ENCODE data around the gene TBC1D3K. TPM values are rescaled to one million over a fixed set of nuclear protein-coding genes. Genes with fewer than 3 reads are reported as not detected.
A peak's percentile ranks its signal among the peaks of the same experiment; 100 is the strongest.
"Not testable (repeated sequence)": the region's sequence is repeated elsewhere in the genome, so short reads cannot be mapped to it uniquely, and the experiment has no call there.

TBC1D3K gene
- under 1 TPM in 1 of 4 donors, not detected in 3; 0.87 TPM for total RNA-seq

DNA sequence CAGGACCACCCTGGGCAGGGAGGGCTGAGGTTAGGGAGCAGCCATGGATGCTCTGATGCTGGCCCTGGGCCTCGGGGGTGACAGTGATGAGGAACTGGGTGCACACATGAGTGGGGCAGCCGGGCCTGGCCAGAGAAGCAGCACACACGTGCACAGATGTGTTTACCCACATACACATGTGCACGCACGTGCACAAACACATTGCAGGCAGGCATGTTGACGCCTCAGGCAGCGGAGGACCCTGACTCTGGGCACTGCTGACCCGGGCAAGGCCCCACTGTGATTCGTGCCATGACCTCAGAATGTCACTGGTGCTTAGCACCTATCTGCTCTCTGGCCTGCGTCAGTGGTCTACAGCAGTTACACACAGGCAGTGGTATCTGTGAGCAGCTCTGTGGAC is at the start of gene TBC1D3K:
TBC1D3K (plus strand) TSS at position 301 of the 400 bp plus-strand sequence. CDS start 1,585 bp downstream, outside the sequence.
- H3K9me3 ChIP-seq; ATAC-seq; DNase-seq; H3K36me3 ChIP-seq; H3K4me3 ChIP-seq; in situ Hi-C loops (cut with MboI; ENCODE audit: low sequenced_read_pairs in 4 of 4); H3K27ac ChIP-seq; intact Hi-C loops (cut with DNase I; ENCODE audit: low total_unique reads); H3K27me3 ChIP-seq; H3K4me1 ChIP-seq: not testable (repeated sequence)

GRCh38 chr17:37884516-37884915 is 39.7 kb upstream of the TBC1D3K start:
- Histone ChIP-seq H3K27me3 (no peaks in the 10 kb centered on the region), H3K4me3 (no peak overlapping the region), H3K4me1 (no peaks in the 10 kb centered on the region), H3K36me3 (no peaks in the 10 kb centered on the region), H3K9me3 (no peaks in the 10 kb centered on the region), H3K27ac (no peak overlapping the region)
- no peak for TF ChIP-seq POLR2A (IDR thresholded peaks at IDR 0.05)
- TF ChIP-seq, protein P1, sequence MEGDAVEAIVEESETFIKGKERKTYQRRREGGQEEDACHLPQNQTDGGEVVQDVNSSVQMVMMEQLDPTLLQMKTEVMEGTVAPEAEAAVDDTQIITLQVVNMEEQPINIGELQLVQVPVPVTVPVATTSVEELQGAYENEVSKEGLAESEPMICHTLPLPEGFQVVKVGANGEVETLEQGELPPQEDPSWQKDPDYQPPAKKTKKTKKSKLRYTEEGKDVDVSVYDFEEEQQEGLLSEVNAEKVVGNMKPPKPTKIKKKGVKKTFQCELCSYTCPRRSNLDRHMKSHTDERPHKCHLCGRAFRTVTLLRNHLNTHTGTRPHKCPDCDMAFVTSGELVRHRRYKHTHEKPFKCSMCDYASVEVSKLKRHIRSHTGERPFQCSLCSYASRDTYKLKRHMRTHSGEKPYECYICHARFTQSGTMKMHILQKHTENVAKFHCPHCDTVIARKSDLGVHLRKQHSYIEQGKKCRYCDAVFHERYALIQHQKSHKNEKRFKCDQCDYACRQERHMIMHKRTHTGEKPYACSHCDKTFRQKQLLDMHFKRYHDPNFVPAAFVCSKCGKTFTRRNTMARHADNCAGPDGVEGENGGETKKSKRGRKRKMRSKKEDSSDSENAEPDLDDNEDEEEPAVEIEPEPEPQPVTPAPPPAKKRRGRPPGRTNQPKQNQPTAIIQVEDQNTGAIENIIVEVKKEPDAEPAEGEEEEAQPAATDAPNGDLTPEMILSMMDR (IDR thresholded peaks at IDR 0.05 in 4 of 5, conservative IDR thresholded peaks at IDR 0.05 in 1 of 5) = no peak
- in situ Hi-C loops (cut with MboI; ENCODE audit: low sequenced_read_pairs in 4 of 4) = no loop called here
- ATAC-seq (no peak), DNase-seq (no peak)
- intact Hi-C loops (cut with DNase I; ENCODE audit: low total_unique reads) = no loop called here

GRCh38 chr17:37885136-37885535 is 39.1 kb upstream of the TBC1D3K start:
- Histone ChIP-seq H3K27me3 (no peaks in the 10 kb centered on the region), H3K9me3 (no peaks in the 10 kb centered on the region), H3K36me3 (no peaks in the 10 kb centered on the region), H3K4me3 (no peak overlapping the region), H3K27ac (no peak overlapping the region), H3K4me1 (no peaks in the 10 kb centered on the region)
- intact Hi-C loops (cut with DNase I; ENCODE audit: low total_unique reads) (no loop called here), in situ Hi-C loops (cut with MboI; ENCODE audit: low sequenced_read_pairs in 4 of 4) (no loop called here)
- DNase-seq = no peak
- ATAC-seq = no peak
- TF ChIP-seq, protein P1 (IDR thresholded peaks at IDR 0.05 in 4 of 5, conservative IDR thresholded peaks at IDR 0.05 in 1 of 5) = no peak
- no peak for TF ChIP-seq POLR2A (IDR thresholded peaks at IDR 0.05)

DNA sequence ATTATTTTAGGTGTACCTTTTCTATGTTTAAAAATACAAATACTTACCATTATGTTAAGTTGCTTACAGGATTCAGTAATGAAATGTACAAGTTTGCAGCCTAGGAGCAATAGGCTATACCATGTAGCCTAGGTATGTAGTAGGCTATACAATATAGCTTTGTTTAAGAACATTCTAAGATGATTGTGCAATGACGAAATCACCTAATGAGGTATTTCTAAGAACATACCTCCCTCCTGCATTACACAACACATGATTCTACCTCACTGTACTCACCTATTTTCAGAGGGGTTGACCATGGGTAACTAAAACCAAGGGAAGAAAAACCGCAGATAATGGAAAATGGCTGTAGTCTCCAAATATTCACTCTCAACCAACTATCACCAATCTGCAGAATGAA is 35.3 kb upstream of the TBC1D3K start:
- Histone ChIP-seq H3K9me3 (no peaks in the 10 kb centered on the region), H3K36me3 (no peaks in the 10 kb centered on the region), H3K4me1 (no peaks in the 10 kb centered on the region), H3K4me3 (no peak overlapping the region), H3K27me3 (no peaks in the 10 kb centered on the region), H3K27ac (no peak overlapping the region)
- no peak for DNase-seq
- in situ Hi-C loops (cut with MboI; ENCODE audit: low sequenced_read_pairs in 4 of 4) = no loop called here
- ATAC-seq = no peak
- TF ChIP-seq, protein P1 (IDR thresholded peaks at IDR 0.05 in 4 of 5, conservative IDR thresholded peaks at IDR 0.05 in 1 of 5) = no peak
- intact Hi-C loops (cut with DNase I; ENCODE audit: low total_unique reads) = no loop called here

DNA sequence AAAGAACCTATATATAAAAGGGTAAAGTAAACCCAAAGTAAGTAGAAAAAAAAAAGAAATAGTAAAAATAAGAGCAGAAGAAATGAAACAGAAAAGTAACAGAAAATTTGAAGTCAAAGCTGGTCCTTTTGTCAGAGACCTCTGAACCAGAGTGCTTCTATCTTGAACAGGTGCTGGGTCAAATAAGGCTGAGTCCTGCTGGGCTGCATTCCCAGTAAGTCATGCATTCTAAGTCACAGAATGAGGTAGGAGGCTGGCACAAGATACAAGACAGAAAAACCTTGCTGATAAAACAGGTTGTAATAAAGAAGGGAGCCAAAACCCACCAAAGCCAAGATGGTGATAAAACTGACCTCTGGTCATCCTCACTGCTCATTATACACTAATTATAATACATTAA is 27.3 kb upstream of the TBC1D3K start:
- peak in 1 of 2 donors; percentile 46 for ATAC-seq

More for the DNA sequence above, 27.3 kb upstream of the TBC1D3K start:
- H3K4me3 ChIP-seq; H3K9me3 ChIP-seq; H3K27ac ChIP-seq; DNase-seq; H3K36me3 ChIP-seq; in situ Hi-C loops (cut with MboI; ENCODE audit: low sequenced_read_pairs in 4 of 4); intact Hi-C loops (cut with DNase I; ENCODE audit: low total_unique reads); H3K27me3 ChIP-seq; H3K4me1 ChIP-seq: not testable (repeated sequence)

Other genes with a start within 250 kb of the TBC1D3K start
- not detected for gene HNF1B, start 179.4 kb upstream of the TBC1D3K start, total RNA-seq
- 10 to 100 TPM in 1 of 4 donors, 1 to 10 TPM in 3; 2.3 to 18.6 (median 3.9) TPM for gene TBC1D3L, start 64.6 kb downstream of the TBC1D3K start, total RNA-seq
- gene TBC1D3D, start 79.6 kb downstream of the TBC1D3K start, total RNA-seq = not detected
- not detected for gene TBC1D3C, start 144.2 kb downstream of the TBC1D3K start, total RNA-seq
- not detected for gene TBC1D3E, start 203.5 kb downstream of the TBC1D3K start, total RNA-seq